ENCODE data around the gene NAT9.

Gene NAT9

DNA sequence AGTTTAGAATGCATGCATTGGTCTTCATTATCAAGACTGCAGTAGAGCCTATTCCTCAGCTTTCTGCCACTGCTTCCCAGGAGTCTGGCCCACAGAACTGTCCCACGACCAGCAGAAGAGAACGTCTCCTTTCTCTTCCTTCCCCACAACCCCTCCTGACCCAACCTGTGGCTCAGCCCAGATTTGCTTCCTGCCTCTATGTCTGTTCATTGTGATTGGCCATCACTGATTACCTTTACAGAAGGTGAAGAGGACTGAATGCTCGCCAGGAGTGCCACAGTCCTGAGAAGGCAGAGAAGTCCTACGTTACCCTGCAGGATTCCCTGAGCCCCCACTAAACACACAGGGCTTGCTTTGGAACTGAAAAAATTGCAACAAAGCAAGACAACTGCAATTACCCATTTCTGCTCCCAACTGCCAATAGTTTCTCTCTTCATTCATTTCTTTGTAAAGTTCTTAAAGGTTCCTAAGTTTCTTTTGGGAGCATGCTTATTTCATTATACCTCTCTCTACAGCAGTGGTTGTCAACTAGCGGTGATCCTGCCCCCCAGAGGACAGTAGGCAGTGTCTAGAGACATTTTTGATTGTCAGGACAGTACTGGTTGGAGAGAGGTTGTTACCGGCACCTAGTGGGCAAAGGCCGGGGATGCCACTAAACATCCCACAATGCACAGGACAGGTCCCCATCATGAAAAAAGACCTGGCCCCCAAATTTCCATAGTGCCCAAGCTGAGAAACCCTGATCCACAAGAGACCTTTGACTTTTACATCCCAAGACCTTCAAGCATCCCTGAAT lies 4.5 kb upstream of the NAT9 start:
- Histone ChIP-seq H3K36me3 (ENCODE audit: insufficient read depth, low read length) (0 out of 2 replicates have a peak, but pooled peaks cover 5% of the 10 kb centered on the region), H4K20me1 (ENCODE audit: insufficient read depth, low read length) (no peaks in the 10 kb centered on the region), H3F3A (ENCODE audit: insufficient read depth, low read length) (no peaks in the 10 kb centered on the region), H3K9me2 (ENCODE audit: low read depth, low read length) (no peaks in the 10 kb centered on the region), H3K4me1 (ENCODE audit: insufficient read depth, low read length, severe bottlenecking) (peaks cover 35% of the 10 kb centered on the region), H3K4me2 (ENCODE audit: low read length) (no peak overlapping the region), H3K27ac (ENCODE audit: low read depth, low read length, poor library complexity, severe bottlenecking) (no peak overlapping the region), H3K9ac (ENCODE audit: low read length) (no peak overlapping the region), H3K27me3 (ENCODE audit: insufficient read depth, low read length) (no peaks in the 10 kb centered on the region), H3K4me3 (ENCODE audit: low read depth, low read length, poor library complexity, severe bottlenecking) (no peak overlapping the region), H3K79me2 (ENCODE audit: insufficient read depth, low read length) (peaks cover 2% of the 10 kb centered on the region; the same call in 1 of the 2 replicates), H3K9me3 (ENCODE audit: low read length) (no peaks in the 10 kb centered on the region), H2AFZ (ENCODE audit: low read length) (no peak overlapping the region)
- TF ChIP-seq, protein P1, sequence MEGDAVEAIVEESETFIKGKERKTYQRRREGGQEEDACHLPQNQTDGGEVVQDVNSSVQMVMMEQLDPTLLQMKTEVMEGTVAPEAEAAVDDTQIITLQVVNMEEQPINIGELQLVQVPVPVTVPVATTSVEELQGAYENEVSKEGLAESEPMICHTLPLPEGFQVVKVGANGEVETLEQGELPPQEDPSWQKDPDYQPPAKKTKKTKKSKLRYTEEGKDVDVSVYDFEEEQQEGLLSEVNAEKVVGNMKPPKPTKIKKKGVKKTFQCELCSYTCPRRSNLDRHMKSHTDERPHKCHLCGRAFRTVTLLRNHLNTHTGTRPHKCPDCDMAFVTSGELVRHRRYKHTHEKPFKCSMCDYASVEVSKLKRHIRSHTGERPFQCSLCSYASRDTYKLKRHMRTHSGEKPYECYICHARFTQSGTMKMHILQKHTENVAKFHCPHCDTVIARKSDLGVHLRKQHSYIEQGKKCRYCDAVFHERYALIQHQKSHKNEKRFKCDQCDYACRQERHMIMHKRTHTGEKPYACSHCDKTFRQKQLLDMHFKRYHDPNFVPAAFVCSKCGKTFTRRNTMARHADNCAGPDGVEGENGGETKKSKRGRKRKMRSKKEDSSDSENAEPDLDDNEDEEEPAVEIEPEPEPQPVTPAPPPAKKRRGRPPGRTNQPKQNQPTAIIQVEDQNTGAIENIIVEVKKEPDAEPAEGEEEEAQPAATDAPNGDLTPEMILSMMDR (IDR thresholded peaks at IDR 0.05; ENCODE audit: low read length): peak; percentile 76
- no peak for TF ChIP-seq EZH2 (IDR thresholded peaks at IDR 0.05; ENCODE audit: borderline replicate concordance, low read length)

DNA sequence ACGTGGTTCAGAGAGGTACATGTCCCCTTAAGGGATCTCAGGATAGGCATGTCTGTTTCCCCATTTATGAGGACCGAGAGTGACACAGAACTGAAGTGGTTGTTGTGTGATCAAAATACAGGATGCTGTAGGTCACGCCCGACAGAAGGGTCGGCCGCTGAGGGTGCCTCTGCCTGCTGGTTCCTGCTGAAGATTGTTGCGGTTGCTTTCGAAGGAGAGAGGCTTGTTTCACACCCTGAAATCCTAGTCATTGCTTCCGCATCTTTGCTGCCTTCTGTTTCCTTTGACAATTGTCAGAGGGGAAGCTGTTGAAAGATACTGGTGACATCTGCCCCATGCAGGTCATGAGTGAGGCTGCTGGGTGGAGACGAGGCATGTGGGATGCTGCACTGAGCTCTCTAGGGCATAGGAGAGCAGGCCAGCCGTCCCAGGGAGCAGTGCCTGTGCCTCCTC lies 3.8 kb upstream of the NAT9 start:
- no peaks in the 10 kb centered on the region for H4K20me1 ChIP-seq (ENCODE audit: insufficient read depth, low read length)
- no peak overlapping the region for H3K27ac ChIP-seq (ENCODE audit: low read depth, low read length, poor library complexity, severe bottlenecking)
- no peak for TF ChIP-seq EZH2 (IDR thresholded peaks at IDR 0.05; ENCODE audit: borderline replicate concordance, low read length)
- TF ChIP-seq, protein P1 (IDR thresholded peaks at IDR 0.05; ENCODE audit: low read length): no peak
- H3K4me2 ChIP-seq (ENCODE audit: low read length): no peak overlapping the region
- no peaks in the 10 kb centered on the region for H3F3A ChIP-seq (ENCODE audit: insufficient read depth, low read length)
- H3K27me3 ChIP-seq (ENCODE audit: insufficient read depth, low read length): no peaks in the 10 kb centered on the region
- no peak overlapping the region for H3K4me3 ChIP-seq (ENCODE audit: low read depth, low read length, poor library complexity, severe bottlenecking)
- H3K79me2 ChIP-seq (ENCODE audit: insufficient read depth, low read length): peaks cover 8% of the 10 kb centered on the region; the same call in 1 of the 2 replicates
- H3K36me3 ChIP-seq (ENCODE audit: insufficient read depth, low read length): 0 out of 2 replicates have a peak, but pooled peaks cover 5% of the 10 kb centered on the region
- H3K4me1 ChIP-seq (ENCODE audit: insufficient read depth, low read length, severe bottlenecking): peaks cover 41% of the 10 kb centered on the region
- H3K9me2 ChIP-seq (ENCODE audit: low read depth, low read length): no peaks in the 10 kb centered on the region
- no peak overlapping the region for H2AFZ ChIP-seq (ENCODE audit: low read length)
- no peak overlapping the region for H3K9ac ChIP-seq (ENCODE audit: low read length)
- no peaks in the 10 kb centered on the region for H3K9me3 ChIP-seq (ENCODE audit: low read length)

DNA sequence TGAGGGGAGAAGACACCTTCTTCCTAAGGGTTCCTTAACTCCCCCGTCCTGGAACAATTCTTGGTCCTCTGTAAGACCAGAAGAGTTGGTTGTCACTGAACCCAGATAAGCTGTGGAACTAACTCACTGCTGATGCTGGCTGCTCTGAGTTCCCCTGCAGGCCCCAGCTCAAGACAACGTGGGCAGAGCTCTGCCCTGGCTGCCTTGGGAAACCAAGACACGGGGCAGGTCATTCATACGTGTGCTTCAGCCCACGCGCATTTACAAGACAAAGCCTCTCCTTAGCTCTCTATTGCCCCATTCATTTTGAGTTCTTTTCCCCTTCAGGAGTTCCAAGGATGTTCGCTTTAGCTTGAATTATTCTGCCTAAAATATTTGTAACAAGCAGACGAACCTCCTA lies 3.4 kb upstream of the NAT9 start:
- Histone ChIP-seq H3K36me3 (ENCODE audit: insufficient read depth, low read length) (0 out of 2 replicates have a peak, but pooled peaks cover 5% of the 10 kb centered on the region), H3K9me2 (ENCODE audit: low read depth, low read length) (no peaks in the 10 kb centered on the region), H3K27me3 (ENCODE audit: insufficient read depth, low read length) (no peaks in the 10 kb centered on the region), H3K9ac (ENCODE audit: low read length) (no peak overlapping the region), H4K20me1 (ENCODE audit: insufficient read depth, low read length) (no peaks in the 10 kb centered on the region), H3K79me2 (ENCODE audit: insufficient read depth, low read length) (peaks cover 9% of the 10 kb centered on the region; the same call in 1 of the 2 replicates), H2AFZ (ENCODE audit: low read length) (no peak overlapping the region), H3K4me1 (ENCODE audit: insufficient read depth, low read length, severe bottlenecking) (peaks cover 37% of the 10 kb centered on the region), H3K4me3 (ENCODE audit: low read depth, low read length, poor library complexity, severe bottlenecking) (no peak overlapping the region), H3K27ac (ENCODE audit: low read depth, low read length, poor library complexity, severe bottlenecking) (no peak overlapping the region), H3K4me2 (ENCODE audit: low read length) (no peak overlapping the region), H3K9me3 (ENCODE audit: low read length) (no peaks in the 10 kb centered on the region), H3F3A (ENCODE audit: insufficient read depth, low read length) (no peaks in the 10 kb centered on the region)
- TF ChIP-seq, protein P1 (IDR thresholded peaks at IDR 0.05; ENCODE audit: low read length): no peak
- TF ChIP-seq EZH2 (IDR thresholded peaks at IDR 0.05; ENCODE audit: borderline replicate concordance, low read length): no peak

Measured in OCI-LY1 (cell line).